Upper lobe of left lung (tissue), 6 donors: ENCODE data around the gene MEGF10. TPM values are rescaled to one million over a fixed set of nuclear protein-coding genes. Genes with fewer than 3 reads are reported as not detected.
A peak's percentile ranks its signal among the peaks of the same experiment; 100 is the strongest.

Experiments
- ATAC-seq, 2 donors: fragments of 200-7000 bp; cut with Tn5 transposase; one replicate each; pipeline ENCODE4 v1.9.1; 2022; ENCODE audit warnings: mild to moderate bottlenecking in 2 of 2, moderate library complexity in 2 of 2; ENCODE audit not compliant: low FRiP score in 2 of 2
- DNase-seq, 2 donors: peaks; one replicate each; pipeline ENCODE4 v3.0.0-alpha.2; 2019 to 2020
- H3K27ac ChIP-seq, 4 donors: fragments of 200-600 bp; sonication (generic); one replicate each; pipeline ENCODE4 v1.5.1; 2016 to 2019
- H3K27me3 ChIP-seq, 4 donors: fragments of 200-600 bp; sonication (generic); one replicate each; pipeline ENCODE4 v1.5.1; 2017 to 2019
- H3K36me3 ChIP-seq, 4 donors: fragments of 200-600 bp; sonication (generic); one replicate each; pipeline ENCODE4 v1.5.1; 2016 to 2019
- H3K4me1 ChIP-seq, 4 donors: fragments of 200-600 bp; sonication (generic); one replicate each; pipeline ENCODE4 v1.5.1; 2018 to 2019
- H3K4me3 ChIP-seq, 4 donors: fragments of 200-600 bp; sonication (generic); one replicate each; pipeline ENCODE4 v1.5.1; 2017 to 2019; ENCODE audit warnings: mild to moderate bottlenecking in 2 of 4, moderate library complexity in 1 of 4
- H3K9me3 ChIP-seq, 4 donors: fragments of 200-600 bp; sonication (generic); one replicate each; pipeline ENCODE4 v1.5.1; 2018 to 2019
- CTCF ChIP-seq, 6 experiments: fragments of 450-650 bp in 4 of 6; fragments of 200-600 bp in 2 of 6; sonication (generic) in 2 of 6; IDR thresholded peaks; one replicate each; pipeline ENCODE4 v1.5.1; 2016 to 2019; ENCODE audit warnings: antibody characterized with exemption in 6 of 6
- EP300 ChIP-seq, 4 donors: sonication (generic); formaldehyde crosslinking; IDR thresholded peaks; one replicate each; pipeline ENCODE4 v1.5.1; 2017; ENCODE audit warnings: antibody characterized with exemption in 4 of 4, control low read depth in 2 of 4
- POLR2A ChIP-seq, 4 donors: fragments of 450-650 bp; IDR thresholded peaks; one replicate each; pipeline ENCODE4 v1.5.1; 2016 to 2017; ENCODE audit warnings: antibody characterized with exemption in 4 of 4, mild to moderate bottlenecking in 2 of 4
- POLR2AphosphoS5 ChIP-seq, 2 donors: sonication (generic); formaldehyde crosslinking; IDR thresholded peaks; one replicate each; pipeline ENCODE4 v1.5.1; 2017; ENCODE audit warnings: antibody characterized with exemption in 2 of 2
- WGBS, 2 donors: methylation state at CpG; one replicate each; pipeline ENCODE4 v1.1.5; 2017 to 2018; 5-methylcytosine and 5-hydroxymethylcytosine counted together
- total RNA-seq, 6 donors: library from RNA; depleted of rRNA in 4 of 6; stranded (reverse); fragments of >200 nt in 4 of 6; gene quantifications; one replicate each; pipeline versions ENCODE4 v1.1.0 to v1.2.1, GENCODE V29; 2016 to 2021
- donor health status: DM: no; HTN: no; CAD: no; lungs with moderate emphysema.
- donor health status: DM: no; HTN: yes; CAD: no; lungs with severe emphysema.

MEGF10 gene
- total RNA-seq, 6 donors from 2014 or later = under 0.01 to 3.3 (median 0.17) TPM; not detected in 3

- Histone ChIP-seq H3K27me3 (no peaks in the 10 kb centered on the region), H3K27ac (no peak overlapping the region), H3K36me3 (no peaks in the 10 kb centered on the region), H3K9me3 (no peaks in the 10 kb centered on the region), H3K4me1 (no peaks in the 10 kb centered on the region), H3K4me3 (no peak overlapping the region)
- DNase-seq = no peak
- TF ChIP-seq POLR2AphosphoS5 (IDR thresholded peaks at IDR 0.05) (no peak), EP300 (IDR thresholded peaks at IDR 0.05) (no peak), CTCF (IDR thresholded peaks at IDR 0.05) (no peak), POLR2A (IDR thresholded peaks at IDR 0.05) (no peak)
- 96 to 97% methylated on average over 3 of the region's 3 CpGs for whole genome bisulfite sequencing, 2 donors
- no peak for ATAC-seq
These were observed 113.6 kb downstream of the MEGF10 start for GRCh38 chr5:127404190-127404589.

- TF ChIP-seq CTCF (IDR thresholded peaks at IDR 0.05) (no peak), POLR2AphosphoS5 (IDR thresholded peaks at IDR 0.05) (no peak), EP300 (IDR thresholded peaks at IDR 0.05) (no peak), POLR2A (IDR thresholded peaks at IDR 0.05) (no peak)
These were observed 115.9 kb downstream of the MEGF10 start for GRCh38 chr5:127406326-127407121.

GRCh38 chr5:127409246-127409917 lies 118.8 kb downstream of the MEGF10 start:
- H3K27me3 ChIP-seq = no peaks in the 10 kb centered on the region
- peak in 1 of 2 donors; percentile 55 for ATAC-seq
- no peaks in the 10 kb centered on the region for H3K9me3 ChIP-seq
- H3K4me3 ChIP-seq = peak overlapping the region in 1 of 4 donors; percentile 7
- DNase-seq = no peak
- TF ChIP-seq CTCF (IDR thresholded peaks at IDR 0.05) (no peak), POLR2AphosphoS5 (IDR thresholded peaks at IDR 0.05) (no peak), EP300 (IDR thresholded peaks at IDR 0.05) (no peak), POLR2A (IDR thresholded peaks at IDR 0.05) (no peak)
- peak overlapping the region in 1 of 4 donors; percentile 34 for H3K27ac ChIP-seq
- 73 to 74% methylated on average over 10 of the region's 10 CpGs for WGBS, 2 donors
- H3K4me1 ChIP-seq = no peaks in the 10 kb centered on the region
- H3K36me3 ChIP-seq = no peaks in the 10 kb centered on the region

More at GRCh38 chr5:127406326-127407121, 115.9 kb downstream of the MEGF10 start:
- DNase-seq (no peak), ATAC-seq (no peak)
- no peaks in the 10 kb centered on the region for H3K4me1 ChIP-seq
- no peaks in the 10 kb centered on the region for H3K36me3 ChIP-seq
- H3K4me3 ChIP-seq = no peak overlapping the region
- H3K27me3 ChIP-seq = no peaks in the 10 kb centered on the region
- WGBS, 2 donors = 67 to 82% methylated on average over 9 of the region's 9 CpGs
- H3K9me3 ChIP-seq = no peaks in the 10 kb centered on the region
- H3K27ac ChIP-seq = no peak overlapping the region

- H3K4me1 ChIP-seq = no peaks in the 10 kb centered on the region
- no peak for ATAC-seq
- no peaks in the 10 kb centered on the region for H3K27me3 ChIP-seq
- H3K9me3 ChIP-seq = no peaks in the 10 kb centered on the region
- WGBS, 2 donors = 80 to 83% methylated on average over 15 of the region's 15 CpGs
- no peak overlapping the region for H3K27ac ChIP-seq
- H3K4me3 ChIP-seq = peak overlapping the region in 1 of 4 donors; percentile 7
- DNase-seq = no peak
- no peaks in the 10 kb centered on the region for H3K36me3 ChIP-seq
- no peak for TF ChIP-seq POLR2AphosphoS5 (IDR thresholded peaks at IDR 0.05)
- TF ChIP-seq CTCF (IDR thresholded peaks at IDR 0.05) = no peak
- no peak for TF ChIP-seq EP300 (IDR thresholded peaks at IDR 0.05)
- TF ChIP-seq POLR2A (IDR thresholded peaks at IDR 0.05) = no peak
These were observed 119.5 kb downstream of the MEGF10 start for GRCh38 chr5:127409921-127410675.
